ENCODE data around the gene NAP1L5.

The NAP1L5 gene

DNA sequence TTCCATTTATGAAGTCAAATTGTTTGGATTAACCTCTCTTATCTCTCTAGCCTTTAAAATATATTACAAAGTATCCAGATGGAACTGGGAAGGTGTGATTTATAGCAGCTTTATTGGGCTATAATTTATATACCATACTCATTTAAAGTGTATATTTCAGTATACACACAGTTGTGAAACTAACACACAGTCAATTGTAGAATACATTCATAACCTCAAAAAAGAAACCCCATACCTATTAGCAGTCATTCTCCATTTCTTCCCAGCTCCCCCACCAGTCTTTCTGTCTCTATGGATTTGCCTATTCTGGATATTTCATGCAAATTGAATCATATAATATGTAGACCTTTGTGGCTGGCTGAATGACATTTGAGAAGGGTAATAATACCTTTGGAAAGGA is 7.6 kb upstream of the NAP1L5 start:
- TF ChIP-seq CTCF (IDR thresholded peaks at IDR 0.05; ENCODE audit: control insufficient read depth, insufficient read depth, low read depth, low read length, missing control alignments): no peak
- no peak overlapping the region for H3K4me3 ChIP-seq (ENCODE audit: control insufficient read depth, low read depth, low read length)
- DNase-seq (ENCODE audit: low read depth): no peak

DNA sequence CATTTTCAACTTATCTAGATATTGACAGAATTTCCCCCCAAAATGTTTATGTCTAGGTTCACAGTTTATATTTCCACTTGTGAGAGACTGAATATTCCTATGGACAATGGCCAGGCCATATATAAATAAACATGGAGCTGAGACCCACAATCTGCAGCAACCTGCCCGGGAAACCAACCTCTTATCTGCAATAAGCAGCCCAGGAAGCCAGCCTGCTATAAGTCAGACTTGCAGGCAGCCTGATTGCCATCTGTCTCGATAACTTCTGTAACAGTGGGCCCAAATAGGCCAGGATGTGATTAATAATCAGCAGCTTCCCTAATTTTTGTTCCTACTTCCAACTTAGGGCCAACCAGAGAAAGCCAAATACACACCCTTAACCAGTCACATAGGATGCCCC is 5.2 kb upstream of the NAP1L5 start:
- no peak overlapping the region for H3K4me3 ChIP-seq (ENCODE audit: control insufficient read depth, low read depth, low read length)
- no peak for TF ChIP-seq CTCF (IDR thresholded peaks at IDR 0.05; ENCODE audit: control insufficient read depth, insufficient read depth, low read depth, low read length, missing control alignments)
- DNase-seq (ENCODE audit: low read depth): no peak

GRCh38 chr4:88698519-88698918 is 890 bp upstream of the NAP1L5 start:
- TF ChIP-seq CTCF (IDR thresholded peaks at IDR 0.05; ENCODE audit: control insufficient read depth, insufficient read depth, low read depth, low read length, missing control alignments): no peak
- DNase-seq (ENCODE audit: low read depth): no peak
- no peak overlapping the region for H3K4me3 ChIP-seq (ENCODE audit: control insufficient read depth, low read depth, low read length)

GRCh38 chr4:88697141-88697540 is 488 bp downstream of the NAP1L5 start:
- H3K4me3 ChIP-seq (ENCODE audit: control insufficient read depth, low read depth, low read length): peak overlapping the region; percentile 72
- TF ChIP-seq CTCF (IDR thresholded peaks at IDR 0.05; ENCODE audit: control insufficient read depth, insufficient read depth, low read depth, low read length, missing control alignments): no peak
- DNase-seq (ENCODE audit: low read depth): no peak

- DNase-seq (ENCODE audit: low read depth): no peak
- peak overlapping the region; percentile 72 for H3K4me3 ChIP-seq (ENCODE audit: control insufficient read depth, low read depth, low read length)
- TF ChIP-seq CTCF (IDR thresholded peaks at IDR 0.05; ENCODE audit: control insufficient read depth, insufficient read depth, low read depth, low read length, missing control alignments): no peak
These were observed 999 bp downstream of the NAP1L5 start for GRCh38 chr4:88696630-88697029.

GRCh38 chr4:88693792-88694191 is 3.8 kb downstream of the NAP1L5 start:
- DNase-seq (ENCODE audit: low read depth): no peak
- no peak overlapping the region for H3K4me3 ChIP-seq (ENCODE audit: control insufficient read depth, low read depth, low read length)
- TF ChIP-seq CTCF (IDR thresholded peaks at IDR 0.05; ENCODE audit: control insufficient read depth, insufficient read depth, low read depth, low read length, missing control alignments): no peak

DNA sequence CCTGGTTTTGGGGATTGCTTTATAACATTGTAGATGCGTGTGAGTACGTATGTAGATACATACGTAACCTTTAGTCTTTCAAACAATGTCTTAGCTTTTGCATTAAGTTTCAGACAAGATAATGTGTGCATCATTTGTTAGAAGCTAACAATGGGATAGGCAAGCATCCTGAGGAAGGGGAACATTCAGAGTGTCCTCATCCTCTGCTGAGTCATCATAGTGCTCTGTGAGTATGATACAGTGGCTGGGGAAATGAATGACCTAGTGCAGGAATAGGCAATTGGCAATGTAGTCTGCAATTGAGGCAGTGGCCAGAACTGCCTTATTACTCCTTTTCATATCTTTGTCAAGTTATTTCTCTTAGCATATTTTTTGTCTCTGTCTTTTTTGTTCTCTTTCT is 7.3 kb downstream of the NAP1L5 start:
- DNase-seq (ENCODE audit: low read depth): no peak
- no peak for TF ChIP-seq CTCF (IDR thresholded peaks at IDR 0.05; ENCODE audit: control insufficient read depth, insufficient read depth, low read depth, low read length, missing control alignments)
- H3K4me3 ChIP-seq (ENCODE audit: control insufficient read depth, low read depth, low read length): no peak overlapping the region

Measured in AG09309 (cell line).